ENCODE measurements around the gene DACH1.

Gene DACH1

GRCh38 chr13:71774863-71775262, 92.1 kb downstream of the DACH1 start:
- DNase-seq (ENCODE audit: low read depth) = no peak

- DNase-seq (ENCODE audit: low read depth) = no peak
Observed at GRCh38 chr13:71773531-71773930, 93.5 kb downstream of the DACH1 start.

GRCh38 chr13:71772361-71772760, 94.6 kb downstream of the DACH1 start:
- no peak for DNase-seq (ENCODE audit: low read depth)

- no peak for DNase-seq (ENCODE audit: low read depth)
Observed at GRCh38 chr13:71771144-71771543, 95.9 kb downstream of the DACH1 start.

- no peak for DNase-seq (ENCODE audit: low read depth)
Observed at GRCh38 chr13:71770710-71771109, 96.3 kb downstream of the DACH1 start.

GRCh38 chr13:71768881-71769280, 98.1 kb downstream of the DACH1 start:
- no peak for DNase-seq (ENCODE audit: low read depth)

- DNase-seq (ENCODE audit: low read depth) = no peak
Observed at GRCh38 chr13:71759651-71760511, 107.1 kb downstream of the DACH1 start.

- DNase-seq (ENCODE audit: low read depth) = no peak
Observed at GRCh38 chr13:71758828-71759227, 108.2 kb downstream of the DACH1 start.

- no peak for DNase-seq (ENCODE audit: low read depth)
Observed at GRCh38 chr13:71754407-71754974, 112.5 kb downstream of the DACH1 start.

- DNase-seq (ENCODE audit: low read depth) = no peak
Observed at GRCh38 chr13:71752775-71753513, 114.1 kb downstream of the DACH1 start.

GRCh38 chr13:71751073-71751472, 115.9 kb downstream of the DACH1 start:
- DNase-seq (ENCODE audit: low read depth) = no peak

- DNase-seq (ENCODE audit: low read depth) = no peak
Observed at GRCh38 chr13:71730267-71730666, 136.7 kb downstream of the DACH1 start.

GRCh38 chr13:71729441-71729840, 137.6 kb downstream of the DACH1 start:
- no peak for DNase-seq (ENCODE audit: low read depth)

GRCh38 chr13:71727662-71728061, 139.3 kb downstream of the DACH1 start:
- DNase-seq (ENCODE audit: low read depth) = no peak

GRCh38 chr13:71727042-71727441, 140.0 kb downstream of the DACH1 start:
- no peak for DNase-seq (ENCODE audit: low read depth)

GRCh38 chr13:71722206-71722605, 144.8 kb downstream of the DACH1 start:
- no peak for DNase-seq (ENCODE audit: low read depth)

GRCh38 chr13:71721104-71721503, 145.9 kb downstream of the DACH1 start:
- DNase-seq (ENCODE audit: low read depth) = no peak

- no peak for DNase-seq (ENCODE audit: low read depth)
Observed at GRCh38 chr13:71718931-71719330, 148.1 kb downstream of the DACH1 start.

- no peak for DNase-seq (ENCODE audit: low read depth)
Observed at GRCh38 chr13:71714802-71715375, 152.1 kb downstream of the DACH1 start.

- DNase-seq (ENCODE audit: low read depth) = no peak
Observed at GRCh38 chr13:71712988-71713653, 153.9 kb downstream of the DACH1 start.

GRCh38 chr13:71704656-71705055, 162.3 kb downstream of the DACH1 start:
- DNase-seq (ENCODE audit: low read depth) = no peak

- DNase-seq (ENCODE audit: low read depth) = no peak
Observed at GRCh38 chr13:71703138-71703537, 163.9 kb downstream of the DACH1 start.
